Heart left ventricle (tissue), 16 donors: Measurements from ENCODE around the gene SYP. TPM values are rescaled to one million over a fixed set of nuclear protein-coding genes. Genes with fewer than 3 reads are reported as not detected.
"Not testable (repeated sequence)": the region's sequence is repeated elsewhere in the genome, so short reads cannot be mapped to it uniquely, and the experiment has no call there.

Experiments
- ATAC-seq, 4 donors: fragments of 200-7000 bp; cut with Tn5 transposase; one replicate each; pipeline ENCODE4 v1.9.1; 2020 to 2022; ENCODE audit warnings: moderate library complexity in 4 of 4, mild to moderate bottlenecking in 3 of 4, moderate number of reproducible peaks in 1 of 4
- DNase-seq, 5 donors: peaks; one replicate each; pipeline ENCODE4 v3.0.0-alpha.2; 2020
- H3K27ac ChIP-seq, 12 donors: fragments of 200-600 bp; sonication (generic) in 4 of 12; one replicate each; pipeline versions ENCODE4 v1.5.0 to v1.8.0; 2016 to 2022; ENCODE audit warnings: mild to moderate bottlenecking in 2 of 12
- H3K27me3 ChIP-seq, 9 donors: fragments of 200-600 bp; sonication (generic) in 2 of 9; one replicate each; pipeline versions ENCODE4 v1.5.1 to v1.8.0; 2016 to 2022; ENCODE audit warnings: mild to moderate bottlenecking in 3 of 9
- H3K36me3 ChIP-seq, 9 donors: fragments of 200-600 bp; sonication (generic) in 2 of 9; one replicate each; pipeline versions ENCODE4 v1.5.0 to v1.8.0; 2018 to 2022; ENCODE audit warnings: mild to moderate bottlenecking in 2 of 9
- H3K4me1 ChIP-seq, 12 donors: fragments of 200-600 bp; sonication (generic) in 4 of 12; one replicate each; pipeline versions ENCODE4 v1.5.0 to v1.8.0; 2016 to 2022; ENCODE audit warnings: mild to moderate bottlenecking in 3 of 12
- H3K4me3 ChIP-seq, 12 donors: fragments of 200-600 bp; sonication (generic) in 4 of 12; one replicate each; pipeline versions ENCODE4 v1.5.0 to v1.8.0; 2017 to 2022; ENCODE audit warnings: mild to moderate bottlenecking in 9 of 12, moderate library complexity in 4 of 12
- H3K9me3 ChIP-seq, 12 donors: fragments of 200-600 bp; sonication (generic) in 4 of 12; one replicate each; pipeline versions ENCODE4 v1.5.0 to v1.8.0; 2016 to 2022; ENCODE audit warnings: mild to moderate bottlenecking in 1 of 12
- POLR2A ChIP-seq, 2 donors: fragments of 450-650 bp; IDR thresholded peaks; one replicate each; pipeline ENCODE4 v1.6.1; 2017; ENCODE audit warnings: antibody characterized with exemption in 2 of 2, mild to moderate bottlenecking in 2 of 2, moderate library complexity in 2 of 2
- WGBS, 4 donors: extraction: QIAGEN DNeasy Blood & Tissue Kit in 2 of 4; methylation state at CpG; one replicate each; pipeline versions ENCODE4 v1.1.5 to v1.1.7; 2013 to 2018; 5-methylcytosine and 5-hydroxymethylcytosine counted together
- intact Hi-C, 10 donors: fragments of 100-400 bp; cut with DNase I; formaldehyde crosslinking; loops; one replicate each; pipeline versions ENCODE4 v1.11.1 to v1.14.2; 2022
- polyA plus RNA-seq, 2 donors: library from polyadenylated mRNA; stranded (reverse); fragments of 200-250 nt; gene quantifications; one replicate each; pipeline ENCODE4 v1.2.3, GENCODE V29; 2013
- total RNA-seq, 9 donors: library from RNA; depleted of rRNA in 2 of 9; stranded (reverse); fragments of >200 nt in 2 of 9; fragmentation: NEBNext Ultra II Directional in 3 of 9; extraction: Animal tissue kit (Norgen Biotek cat#: 25700) in 3 of 9; gene quantifications; one replicate each; pipeline versions ENCODE4 v1.1.0 to v1.2.4, GENCODE V29; 2016 to 2023
- TF ChIP-seq, protein P1 (sequence below), 12 donors: fragments of 200-600 bp; sonication (generic) in 4 of 12; IDR thresholded peaks; one replicate each; pipeline versions ENCODE4 v1.5.0 to v1.8.0; 2018 to 2022; ENCODE audit warnings: antibody characterized with exemption in 12 of 12, mild to moderate bottlenecking in 5 of 12
- donor health status: ischemic (EF 13 %, LVEDD 7.1; RV severe dilation, severe dysfunction).
- donor health status: healthy with polysubstance abuse.
- donor health status: DM: no; HTN: yes; CAD: no.
- donor health status: DM: no; HTN: no; CAD: no.
- donor health status: ischemic (EF 25% LVEDD 6.9; RV normal size, moderate dysfunction).
- donor health status: ischemic (EF 25% LVEDD 5.7; RV mildly dilated, moderate dysfunction).
- donor health status: healthy.
- donor health status: DM: yes; HTN: yes; CAD: no.
- donor health status: ischemic (EF 35%, LVEDD 5.7; RV mildly dilated, moderate dysfunction).
- donor health status: nonischemic (EF 11% LVEDD 7.7; RV severe dilation, severe dysfunction).
- donor health status: DM: yes; HTN: yes; CAD: no.
- donor health status: PGD.
- donor health status: ischemic (EF 29% LVEDD 5.4; RV normal size, mild dysfunction).
- donor health status: nonischemic (EF 23%, LVEDD 6.1; RV moderate dilation, normal function).

SYP gene
- total and polyA plus RNA-seq, 11 donors, result 0.49 to 3.7 (median 1.3) TPM

DNA sequence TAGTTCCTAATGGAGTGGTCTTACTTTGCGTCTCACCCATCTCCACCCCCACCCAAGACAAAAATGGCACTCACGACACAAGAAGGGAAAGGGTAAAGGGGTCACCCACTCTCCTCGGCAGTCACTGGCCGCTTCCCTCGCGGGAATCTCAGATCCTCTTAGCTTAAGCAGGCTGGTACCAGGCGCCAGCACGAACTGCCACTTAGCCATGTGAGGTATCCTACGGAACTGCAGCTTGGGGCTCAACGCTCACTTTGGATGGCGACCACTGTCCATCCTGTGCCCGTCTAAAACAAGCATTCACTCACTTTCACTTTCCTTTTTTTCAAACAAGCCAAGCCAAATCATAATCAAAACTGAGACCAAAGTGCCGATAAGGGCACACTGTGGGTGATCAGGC lies 52.1 kb downstream of the SYP start:
- intact Hi-C loops, result loop anchor here in 1 of 10 donors (10.0 kb wide), 1 partner anchor 607 kb away; no protein-coding TSS in a partner anchor
- TF ChIP-seq, protein P1, sequence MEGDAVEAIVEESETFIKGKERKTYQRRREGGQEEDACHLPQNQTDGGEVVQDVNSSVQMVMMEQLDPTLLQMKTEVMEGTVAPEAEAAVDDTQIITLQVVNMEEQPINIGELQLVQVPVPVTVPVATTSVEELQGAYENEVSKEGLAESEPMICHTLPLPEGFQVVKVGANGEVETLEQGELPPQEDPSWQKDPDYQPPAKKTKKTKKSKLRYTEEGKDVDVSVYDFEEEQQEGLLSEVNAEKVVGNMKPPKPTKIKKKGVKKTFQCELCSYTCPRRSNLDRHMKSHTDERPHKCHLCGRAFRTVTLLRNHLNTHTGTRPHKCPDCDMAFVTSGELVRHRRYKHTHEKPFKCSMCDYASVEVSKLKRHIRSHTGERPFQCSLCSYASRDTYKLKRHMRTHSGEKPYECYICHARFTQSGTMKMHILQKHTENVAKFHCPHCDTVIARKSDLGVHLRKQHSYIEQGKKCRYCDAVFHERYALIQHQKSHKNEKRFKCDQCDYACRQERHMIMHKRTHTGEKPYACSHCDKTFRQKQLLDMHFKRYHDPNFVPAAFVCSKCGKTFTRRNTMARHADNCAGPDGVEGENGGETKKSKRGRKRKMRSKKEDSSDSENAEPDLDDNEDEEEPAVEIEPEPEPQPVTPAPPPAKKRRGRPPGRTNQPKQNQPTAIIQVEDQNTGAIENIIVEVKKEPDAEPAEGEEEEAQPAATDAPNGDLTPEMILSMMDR (IDR thresholded peaks at IDR 0.05), result no peak
- TF ChIP-seq POLR2A (IDR thresholded peaks at IDR 0.05), result no peak
- DNase-seq (no peak), ATAC-seq (no peak)
- Histone ChIP-seq H3K9me3 (no peaks in the 10 kb centered on the region), H3K4me1 (no peaks in the 10 kb centered on the region), H3K27me3 (no peaks in the 10 kb centered on the region), H3K36me3 (no peaks in the 10 kb centered on the region), H3K27ac (no peak overlapping the region), H3K4me3 (no peak overlapping the region)
- WGBS, 4 donors, result 89 to 95% (median 92%) methylated on average over 13 of the region's 13 CpGs

DNA sequence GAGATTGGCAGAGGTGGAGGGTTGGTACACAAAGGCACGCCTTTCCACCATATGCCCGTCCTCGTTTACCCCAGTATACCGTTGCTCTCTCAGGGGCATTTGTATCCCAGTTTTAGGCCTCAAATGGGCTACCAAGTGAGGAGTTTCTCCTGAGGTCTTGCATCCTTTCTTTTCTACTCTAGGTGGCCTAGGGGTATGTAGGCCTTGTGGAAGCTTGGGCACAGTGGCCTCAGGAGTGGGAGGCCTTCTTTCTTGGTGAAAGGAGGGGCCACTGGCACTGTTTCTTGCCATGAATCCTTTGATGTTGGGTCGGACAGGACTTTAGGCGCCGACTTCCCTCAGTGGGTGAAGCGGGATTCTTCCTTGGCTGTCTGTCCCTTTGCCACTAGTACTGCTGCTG lies 52.7 kb downstream of the SYP start:
- ATAC-seq (no peak), DNase-seq (no peak)
- Histone ChIP-seq H3K36me3 (no peaks in the 10 kb centered on the region), H3K9me3 (no peaks in the 10 kb centered on the region), H3K4me1 (no peaks in the 10 kb centered on the region), H3K27me3 (no peaks in the 10 kb centered on the region), H3K27ac (no peak overlapping the region), H3K4me3 (no peak overlapping the region)
- whole genome bisulfite sequencing, 4 donors, result 89 to 96% (median 93%) methylated on average over 8 of the region's 8 CpGs
- intact Hi-C loops, result loop anchor here in 1 of 10 donors (10.0 kb wide), 1 partner anchor 608 kb away; no protein-coding TSS in a partner anchor
- TF ChIP-seq POLR2A (IDR thresholded peaks at IDR 0.05), result no peak
- TF ChIP-seq, protein P1 (IDR thresholded peaks at IDR 0.05), result no peak

DNA sequence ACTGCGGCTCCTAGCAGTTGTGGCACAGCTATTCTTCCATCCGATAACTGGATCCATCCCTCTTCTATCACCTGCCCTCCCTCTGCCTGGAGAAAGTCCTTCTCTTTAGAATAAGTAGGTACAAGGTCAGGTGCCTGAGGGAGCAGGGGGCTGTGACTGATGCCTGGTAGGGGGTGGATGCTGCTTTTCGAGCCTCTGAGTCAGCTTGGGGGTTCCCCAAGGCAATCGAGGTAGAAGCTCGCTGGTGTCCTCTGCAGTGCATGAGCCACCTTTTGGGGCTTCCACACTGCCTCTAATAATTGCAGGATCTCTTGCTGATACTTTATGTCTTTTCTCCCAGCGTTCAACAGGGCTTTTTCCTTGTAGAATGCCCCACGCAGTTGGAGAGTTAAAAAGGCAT lies 56.8 kb downstream of the SYP start:
- H3K4me3 ChIP-seq, DNase-seq, H3K27me3 ChIP-seq, H3K36me3 ChIP-seq, H3K4me1 ChIP-seq, H3K27ac ChIP-seq, ATAC-seq: not testable (repeated sequence)
- H3K9me3 ChIP-seq, result peaks cover 0 to 30% (median 0%) of the 10 kb centered on the region in 12 donors
- WGBS, 4 donors, result 81 to 89% (median 86%) methylated on average over 7 of the region's 7 CpGs
- intact Hi-C loops, result loop anchor here in 1 of 10 donors (10.0 kb wide), 1 partner anchor 612 kb away; no protein-coding TSS in a partner anchor

DNA sequence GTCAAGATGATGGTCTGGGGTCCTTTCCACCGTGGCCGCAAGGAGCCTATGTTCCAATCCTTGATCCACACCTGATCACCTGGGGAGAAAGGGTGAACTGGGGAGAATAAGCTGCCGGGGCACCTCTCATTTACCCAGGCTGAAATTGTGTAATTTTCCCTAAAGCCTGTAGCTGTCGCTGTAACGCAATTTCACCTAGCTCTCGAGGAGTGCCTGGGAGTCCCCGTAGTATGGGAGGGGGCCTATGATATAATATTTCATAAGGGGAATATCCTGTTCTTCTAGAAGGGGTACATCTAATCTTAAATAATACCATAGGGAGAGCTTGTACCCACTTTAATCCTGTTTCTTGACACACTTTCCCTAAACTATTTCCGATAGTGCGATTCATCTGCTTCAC lies 57.7 kb downstream of the SYP start:
- WGBS, 4 donors, result 37 to 56% (median 47%) methylated on average over 9 of the region's 9 CpGs

More for the DNA sequence above, 57.7 kb downstream of the SYP start:
- not testable (repeated sequence) for H3K4me3 ChIP-seq, H3K27me3 ChIP-seq, H3K36me3 ChIP-seq, H3K4me1 ChIP-seq, H3K27ac ChIP-seq, DNase-seq, ATAC-seq
- H3K9me3 ChIP-seq, result peaks cover 0 to 30% (median 0%) of the 10 kb centered on the region in 12 donors
- TF ChIP-seq, protein P1 (IDR thresholded peaks at IDR 0.05), result peak; percentile 21 to 53 (median 34)
- intact Hi-C loops, result loop anchor here in 1 of 10 donors (10.0 kb wide), 1 partner anchor 613 kb away; no protein-coding TSS in a partner anchor
